Loucy (cell line): ENCODE measurements around the gene PRG2.

Experiments used
- CTCF ChIP-seq: fragments of 200-600 bp; sonication (generic); conservative IDR thresholded peaks from 2 replicates; pipeline ENCODE4 v1.5.1; 2014; ENCODE audit warnings: mild to moderate bottlenecking, antibody characterized with exemption, low read length
- EZH2phosphoT487 ChIP-seq: fragments of 200-600 bp; IDR thresholded peaks from 2 replicates; pipeline ENCODE4 v1.6.1; 2018; ENCODE audit warnings: antibody characterized with exemption, mild to moderate bottlenecking, moderate library complexity, borderline replicate concordance

DNA sequence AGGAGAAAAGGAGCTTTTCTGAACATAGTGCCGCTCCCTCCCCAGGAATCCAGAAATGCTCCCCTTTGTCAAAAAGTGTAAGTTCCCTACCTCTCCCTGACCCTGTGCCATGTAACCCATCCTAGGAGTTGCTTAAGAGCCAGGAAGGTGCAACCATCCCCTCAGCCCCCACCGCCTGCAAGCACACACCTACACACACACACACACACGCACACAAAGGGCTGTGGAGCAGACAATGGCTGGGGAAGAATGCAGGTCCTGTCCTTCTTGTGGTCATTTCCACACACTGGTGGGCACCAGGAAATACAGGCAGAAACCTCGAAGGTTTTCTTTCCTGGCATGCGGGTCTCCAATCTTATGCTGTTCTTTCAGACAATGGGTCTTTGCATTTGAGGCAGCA, 51.1 kb downstream of the PRG2 start:
- TF ChIP-seq CTCF (no peak), EZH2phosphoT487 (no peak)
